M059J (cell line): ENCODE results near the gene PIF1. TPM values are rescaled to one million over a fixed set of nuclear protein-coding genes. Genes with fewer than 3 reads are reported as not detected.
A peak's percentile ranks its signal among the peaks of the same experiment; 100 is the strongest.

Experiments
- DNase-seq: peaks from one replicate; pipeline ENCODE4 v3.0.0-alpha.2; 2012; ENCODE audit warnings: low read depth
- total RNA-seq: library from RNA; depleted of rRNA; stranded (reverse); fragments of >200 nt; shearing (Covaris generic); gene quantifications from 2 replicates; pipeline ENCODE4 v1.2.3, GENCODE V29; 2014; rRNA removed

PIF1 gene
- total RNA-seq, 1 experiment from 2014 or later = 9.0 TPM

GRCh38 chr15:64774629-64775493 lies 50.6 kb downstream of the PIF1 start:
- peak; percentile 18 for DNase-seq

- no peak for DNase-seq
Measured at GRCh38 chr15:64774037-64774628, 51.3 kb downstream of the PIF1 start.

GRCh38 chr15:64773606-64774005 lies 51.8 kb downstream of the PIF1 start:
- no peak for DNase-seq

GRCh38 chr15:64772964-64773363 lies 52.5 kb downstream of the PIF1 start:
- no peak for DNase-seq

GRCh38 chr15:64772488-64772887 lies 53.0 kb downstream of the PIF1 start:
- DNase-seq = no peak

GRCh38 chr15:64770626-64771025 lies 54.8 kb downstream of the PIF1 start:
- no peak for DNase-seq

GRCh38 chr15:64767203-64767602 lies 58.2 kb downstream of the PIF1 start:
- no peak for DNase-seq

GRCh38 chr15:64766058-64766457 lies 59.4 kb downstream of the PIF1 start:
- no peak for DNase-seq

Other genes starting within 250 kb of the PIF1 start
- 0.91 TPM in 1 of 2 replicates, not detected in the other for gene RBPMS2, start 50.1 kb downstream of the PIF1 start, total RNA-seq
- gene PLEKHO2, start 16.3 kb upstream of the PIF1 start, total RNA-seq = 8.7 and 14.0 TPM in 2 replicates
- 2.1 and 2.3 TPM in 2 replicates for gene ANKDD1A, start 86.3 kb upstream of the PIF1 start, total RNA-seq
- 93.2 and 94.8 TPM in 2 replicates for gene SPG21, start 164.3 kb upstream of the PIF1 start, total RNA-seq
- 19.9 and 21.2 TPM in 2 replicates for gene MTFMT, start 204.0 kb upstream of the PIF1 start, total RNA-seq
- not detected in 2 replicates for gene SLC51B, start 219.7 kb upstream of the PIF1 start, total RNA-seq
- gene RASL12, start 242.3 kb upstream of the PIF1 start, total RNA-seq = not detected in 2 replicates